Ascending aorta (tissue), 2 donors: ENCODE measurements around the gene LANCL2. TPM values are rescaled to one million over a fixed set of nuclear protein-coding genes. Genes with fewer than 3 reads are reported as not detected.

Source experiments
- DNase-seq, 2 donors: peaks; one replicate each; pipeline ENCODE4 v3.0.0-alpha.2; 2019; ENCODE audit warnings: low spot score in 2 of 2
- H3K27ac ChIP-seq, 2 donors: fragments of 200-600 bp; sonication (generic); one replicate each; pipeline ENCODE4 v1.5.1; 2016 to 2017; ENCODE audit warnings: mild to moderate bottlenecking in 1 of 2
- H3K27me3 ChIP-seq: fragments of 200-600 bp; sonication (generic); one replicate; pipeline ENCODE4 v1.5.1; 2017
- H3K36me3 ChIP-seq, 2 donors: fragments of 200-600 bp; sonication (generic); one replicate each; pipeline ENCODE4 v1.5.1; 2016
- H3K4me1 ChIP-seq, 2 donors: fragments of 200-600 bp; sonication (generic); one replicate each; pipeline ENCODE4 v1.5.1; 2016 to 2017; ENCODE audit warnings: mild to moderate bottlenecking in 1 of 2
- H3K4me3 ChIP-seq, 2 donors: fragments of 200-600 bp; sonication (generic); one replicate each; pipeline ENCODE4 v1.5.1; 2016 to 2017; ENCODE audit warnings: mild to moderate bottlenecking in 1 of 2
- H3K9me3 ChIP-seq, 2 donors: fragments of 200-600 bp; sonication (generic); one replicate each; pipeline ENCODE4 v1.5.1; 2016
- CTCF ChIP-seq, 3 experiments: fragments of 200-600 bp in 2 of 3; fragments of 450-650 bp in 1 of 3; sonication (generic) in 2 of 3; IDR thresholded peaks; one replicate each; pipeline ENCODE4 v1.5.1; 2016 to 2019; ENCODE audit warnings: antibody characterized with exemption in 3 of 3, mild to moderate bottlenecking in 1 of 3, moderate library complexity in 1 of 3
- intact Hi-C: fragments of 100-400 bp; cut with DNase I; formaldehyde crosslinking; loops from one replicate; pipeline ENCODE4 v1.15.1; 2023
- total RNA-seq: library from RNA; depleted of rRNA; stranded (reverse); fragments of >200 nt; gene quantifications from one replicate; pipeline ENCODE4 v1.1.0, GENCODE V29; 2016

LANCL2 gene
- total RNA-seq, 1 donor from 2014 or later, result 12.9 TPM

GRCh38 chr7:55426676-55427075, 61.5 kb downstream of the LANCL2 start:
- Histone ChIP-seq H3K9me3 (no peaks in the 10 kb centered on the region), H3K27ac (no peak overlapping the region), H3K27me3 (no peaks in the 10 kb centered on the region), H3K4me1 (no peaks in the 10 kb centered on the region), H3K4me3 (no peak overlapping the region), H3K36me3 (peaks cover 7 to 15% of the 10 kb centered on the region in 2 donors)
- DNase-seq, result no peak
- intact Hi-C loops, result no loop called here
- no peak for TF ChIP-seq CTCF (IDR thresholded peaks at IDR 0.05)

- H3K4me3 ChIP-seq, result no peak overlapping the region
- H3K4me1 ChIP-seq, result no peaks in the 10 kb centered on the region
- intact Hi-C loops, result no loop called here
- no peaks in the 10 kb centered on the region for H3K9me3 ChIP-seq
- H3K36me3 ChIP-seq, result peaks cover 7 to 15% of the 10 kb centered on the region in 2 donors
- TF ChIP-seq CTCF (IDR thresholded peaks at IDR 0.05), result no peak
- no peak for DNase-seq
- H3K27ac ChIP-seq, result no peak overlapping the region
- no peaks in the 10 kb centered on the region for H3K27me3 ChIP-seq
Measured at GRCh38 chr7:55427342-55427741, 62.2 kb downstream of the LANCL2 start.

GRCh38 chr7:55427800-55428199, 62.7 kb downstream of the LANCL2 start:
- DNase-seq, result no peak
- no peak overlapping the region for H3K27ac ChIP-seq
- intact Hi-C loops, result no loop called here

GRCh38 chr7:55429835-55430499, 64.8 kb downstream of the LANCL2 start:
- no peaks in the 10 kb centered on the region for H3K27me3 ChIP-seq
- no peaks in the 10 kb centered on the region for H3K4me1 ChIP-seq
- intact Hi-C loops, result no loop called here
- H3K4me3 ChIP-seq, result no peak overlapping the region
- DNase-seq, result no peak
- no peak overlapping the region for H3K27ac ChIP-seq
- no peaks in the 10 kb centered on the region for H3K9me3 ChIP-seq
- peaks cover 7 to 15% of the 10 kb centered on the region in 2 donors for H3K36me3 ChIP-seq
- TF ChIP-seq CTCF (IDR thresholded peaks at IDR 0.05), result no peak

More at GRCh38 chr7:55427800-55428199, 62.7 kb downstream of the LANCL2 start:
- no peaks in the 10 kb centered on the region for H3K27me3 ChIP-seq
- TF ChIP-seq CTCF (IDR thresholded peaks at IDR 0.05), result no peak
- H3K4me3 ChIP-seq, result no peak overlapping the region
- H3K36me3 ChIP-seq, result peaks cover 7 to 15% of the 10 kb centered on the region in 2 donors
- no peaks in the 10 kb centered on the region for H3K4me1 ChIP-seq
- no peaks in the 10 kb centered on the region for H3K9me3 ChIP-seq

GRCh38 chr7:55431898-55432297, 66.8 kb downstream of the LANCL2 start:
- H3K4me3 ChIP-seq, result no peak overlapping the region
- H3K9me3 ChIP-seq, result no peaks in the 10 kb centered on the region
- H3K4me1 ChIP-seq, result no peaks in the 10 kb centered on the region
- no peak for TF ChIP-seq CTCF (IDR thresholded peaks at IDR 0.05)
- no peaks in the 10 kb centered on the region for H3K36me3 ChIP-seq
- H3K27ac ChIP-seq, result no peak overlapping the region
- no peaks in the 10 kb centered on the region for H3K27me3 ChIP-seq
- intact Hi-C loops, result no loop called here
- no peak for DNase-seq

GRCh38 chr7:55432506-55432905, 67.4 kb downstream of the LANCL2 start:
- intact Hi-C loops, result no loop called here

More at GRCh38 chr7:55432506-55432905, 67.4 kb downstream of the LANCL2 start:
- DNase-seq, result no peak
- Histone ChIP-seq H3K27me3 (no peaks in the 10 kb centered on the region), H3K4me1 (no peaks in the 10 kb centered on the region), H3K36me3 (no peaks in the 10 kb centered on the region), H3K27ac (no peak overlapping the region), H3K9me3 (no peaks in the 10 kb centered on the region), H3K4me3 (no peak overlapping the region)
- no peak for TF ChIP-seq CTCF (IDR thresholded peaks at IDR 0.05)
